Measurements from ENCODE around the gene DBNDD1.
"Not testable (repeated sequence)": the region's sequence is repeated elsewhere in the genome, so short reads cannot be mapped to it uniquely, and the experiment has no call there.

DBNDD1 gene

GRCh38 chr16:90009172-90009899, 9.9 kb downstream of the DBNDD1 start:
- no peaks in the 10 kb centered on the region for H3K9me3 ChIP-seq (ENCODE audit: severe bottlenecking)
- H3K4me3 ChIP-seq (ENCODE audit: severe bottlenecking): no peak overlapping the region
- H3K4me1 ChIP-seq (ENCODE audit: insufficient read depth, poor library complexity, severe bottlenecking): no peaks in the 10 kb centered on the region
- no peaks in the 10 kb centered on the region for H3K36me3 ChIP-seq (ENCODE audit: low read depth)
- H3K27ac ChIP-seq (ENCODE audit: poor library complexity, severe bottlenecking): no peak overlapping the region
- no peaks in the 10 kb centered on the region for H3K27me3 ChIP-seq (ENCODE audit: insufficient read depth, poor library complexity, severe bottlenecking)
- no peak for TF ChIP-seq CTCF (IDR thresholded peaks at IDR 0.05; ENCODE audit: poor library complexity, severe bottlenecking)
- no peak for DNase-seq (ENCODE audit: low spot score)
- no peak for ATAC-seq (ENCODE audit: low read depth)

- ATAC-seq (ENCODE audit: low read depth) (no peak), DNase-seq (ENCODE audit: low spot score) (no peak)
- Histone ChIP-seq H3K27me3 (ENCODE audit: insufficient read depth, poor library complexity, severe bottlenecking) (no peaks in the 10 kb centered on the region), H3K4me3 (ENCODE audit: severe bottlenecking) (no peak overlapping the region), H3K36me3 (ENCODE audit: low read depth) (no peaks in the 10 kb centered on the region), H3K4me1 (ENCODE audit: insufficient read depth, poor library complexity, severe bottlenecking) (no peaks in the 10 kb centered on the region), H3K27ac (ENCODE audit: poor library complexity, severe bottlenecking) (no peak overlapping the region), H3K9me3 (ENCODE audit: severe bottlenecking) (no peaks in the 10 kb centered on the region)
- TF ChIP-seq CTCF (IDR thresholded peaks at IDR 0.05; ENCODE audit: poor library complexity, severe bottlenecking): no peak
Measured at GRCh38 chr16:90008708-90009145, 10.5 kb downstream of the DBNDD1 start.

GRCh38 chr16:90007635-90008234, 11.5 kb downstream of the DBNDD1 start:
- not testable (repeated sequence) for H3K4me3 ChIP-seq (ENCODE audit: severe bottlenecking); H3K27me3 ChIP-seq (ENCODE audit: insufficient read depth, poor library complexity, severe bottlenecking); H3K27ac ChIP-seq (ENCODE audit: poor library complexity, severe bottlenecking); H3K9me3 ChIP-seq (ENCODE audit: severe bottlenecking); ATAC-seq (ENCODE audit: low read depth); H3K4me1 ChIP-seq (ENCODE audit: insufficient read depth, poor library complexity, severe bottlenecking); DNase-seq (ENCODE audit: low spot score); H3K36me3 ChIP-seq (ENCODE audit: low read depth)

- DNase-seq (ENCODE audit: low spot score): no peak
- no peaks in the 10 kb centered on the region for H3K36me3 ChIP-seq (ENCODE audit: low read depth)
- H3K27ac ChIP-seq (ENCODE audit: poor library complexity, severe bottlenecking): no peak overlapping the region
- H3K4me1 ChIP-seq (ENCODE audit: insufficient read depth, poor library complexity, severe bottlenecking): no peaks in the 10 kb centered on the region
- TF ChIP-seq CTCF (IDR thresholded peaks at IDR 0.05; ENCODE audit: poor library complexity, severe bottlenecking): no peak
- 0 out of 3 replicates have a peak, but pooled peaks have one; percentile 17 for ATAC-seq (ENCODE audit: low read depth)
- no peaks in the 10 kb centered on the region for H3K27me3 ChIP-seq (ENCODE audit: insufficient read depth, poor library complexity, severe bottlenecking)
- H3K9me3 ChIP-seq (ENCODE audit: severe bottlenecking): no peaks in the 10 kb centered on the region
- H3K4me3 ChIP-seq (ENCODE audit: severe bottlenecking): no peak overlapping the region
Measured at GRCh38 chr16:90007015-90007414, 12.2 kb downstream of the DBNDD1 start.

GRCh38 chr16:90005956-90006663, 13.1 kb downstream of the DBNDD1 start:
- H3K27me3 ChIP-seq (ENCODE audit: insufficient read depth, poor library complexity, severe bottlenecking): no peaks in the 10 kb centered on the region
- no peaks in the 10 kb centered on the region for H3K9me3 ChIP-seq (ENCODE audit: severe bottlenecking)
- no peaks in the 10 kb centered on the region for H3K4me1 ChIP-seq (ENCODE audit: insufficient read depth, poor library complexity, severe bottlenecking)
- H3K4me3 ChIP-seq (ENCODE audit: severe bottlenecking): no peak overlapping the region
- ATAC-seq (ENCODE audit: low read depth): no peak
- H3K36me3 ChIP-seq (ENCODE audit: low read depth): no peaks in the 10 kb centered on the region
- DNase-seq (ENCODE audit: low spot score): no peak
- no peak overlapping the region for H3K27ac ChIP-seq (ENCODE audit: poor library complexity, severe bottlenecking)
- TF ChIP-seq CTCF (IDR thresholded peaks at IDR 0.05; ENCODE audit: poor library complexity, severe bottlenecking): no peak

All from RWPE2 (cell line).